Stimulated activated CD4-positive, alpha-beta T cell treated with anti-CD3 and anti-CD28 coated beads, Interleukin-1b, Interleukin-23, amount 100 ng/mL, for 24 hours (primary cell): ENCODE results near the gene RPRD2.
A peak's percentile ranks its signal among the peaks of the same experiment; 100 is the strongest.

Experiments used
- DNase-seq, 4 experiments: peaks; one replicate each; pipeline ENCODE4 v3.0.0-alpha.2; 2020; ENCODE audit warnings: low read depth in 4 of 4, low spot score in 1 of 4

Gene RPRD2

GRCh38 chr1:150512846-150513245, 148.9 kb downstream of the RPRD2 start:
- no peak for DNase-seq

DNA sequence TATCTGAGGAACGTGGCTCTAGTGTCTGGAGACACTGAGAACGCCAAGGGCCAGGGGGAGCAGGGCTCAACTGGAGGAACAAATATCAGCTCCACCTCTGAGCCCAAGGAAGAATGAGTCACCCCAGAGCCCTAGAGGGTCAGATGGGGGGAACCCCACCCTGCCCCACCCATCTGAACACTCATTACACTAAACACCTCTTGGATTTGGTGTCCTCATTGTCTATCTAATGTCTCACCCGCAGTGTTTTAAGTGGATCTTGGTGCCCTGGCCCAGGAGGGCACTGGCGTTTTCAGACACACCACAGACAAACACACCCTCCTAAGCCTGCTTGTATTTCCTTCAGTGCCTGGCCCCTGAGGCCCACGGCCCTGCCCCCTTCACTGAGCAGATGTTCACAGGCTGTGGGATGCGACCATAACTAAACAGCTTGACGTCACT, 149.4 kb downstream of the RPRD2 start:
- no peak for DNase-seq

GRCh38 chr1:150514260-150514659, 150.3 kb downstream of the RPRD2 start:
- no peak for DNase-seq

DNA sequence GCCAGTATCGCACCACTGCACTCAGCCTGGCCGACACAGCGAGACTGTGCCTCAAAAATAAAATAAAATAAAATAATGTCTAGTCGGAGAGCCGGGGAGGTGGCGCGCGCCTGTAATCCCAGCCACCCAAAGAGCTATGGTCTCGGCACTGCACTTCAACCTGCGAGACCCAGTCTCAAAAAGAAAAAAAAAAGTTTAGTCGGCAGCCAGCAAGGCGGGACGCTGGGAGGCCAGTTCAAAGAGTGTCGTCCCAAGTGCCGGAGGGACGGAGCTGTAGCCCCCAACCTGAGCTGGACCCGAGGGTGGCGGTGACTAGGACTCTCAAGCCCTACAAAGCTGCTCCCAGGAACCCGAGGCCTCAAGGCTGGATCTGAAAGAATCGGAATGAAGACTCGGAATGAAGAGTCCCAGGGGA, 151.0 kb downstream of the RPRD2 start:
- no peak for DNase-seq

GRCh38 chr1:150515328-150516049, 151.5 kb downstream of the RPRD2 start, which contains the start of gene FALEC:
Gene FALEC (plus strand): TSS chr1:150515752.
- peak; percentile 67 to 89 (median 82) for DNase-seq

DNA sequence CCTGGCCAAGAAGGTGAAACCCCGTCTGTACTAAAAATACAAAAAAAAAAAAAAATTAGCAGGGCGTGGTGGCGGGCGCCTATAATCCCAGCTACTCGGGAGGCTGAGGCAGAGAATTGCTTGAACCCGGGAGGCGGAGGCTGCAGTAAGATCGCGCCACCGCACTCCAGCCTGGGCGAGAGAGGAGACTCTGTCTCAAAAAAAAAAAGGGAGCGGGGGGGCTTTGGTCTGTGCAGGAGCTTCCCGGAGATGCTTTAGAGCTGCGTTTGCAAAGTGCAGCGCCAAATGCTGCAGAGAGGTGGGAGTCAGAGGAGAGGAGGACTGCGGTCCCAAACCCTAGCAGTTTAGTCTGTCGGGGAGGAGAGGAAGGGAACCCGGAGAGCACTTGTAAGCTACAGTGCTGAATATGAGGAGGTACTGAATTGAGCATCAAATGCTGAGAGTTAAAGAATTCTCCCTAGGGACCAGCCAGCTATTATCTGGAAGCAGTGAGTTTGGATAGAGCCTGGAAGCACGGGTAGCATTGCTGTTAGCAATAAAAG, 152.2 kb downstream of the RPRD2 start:
- DNase-seq: no peak

DNA sequence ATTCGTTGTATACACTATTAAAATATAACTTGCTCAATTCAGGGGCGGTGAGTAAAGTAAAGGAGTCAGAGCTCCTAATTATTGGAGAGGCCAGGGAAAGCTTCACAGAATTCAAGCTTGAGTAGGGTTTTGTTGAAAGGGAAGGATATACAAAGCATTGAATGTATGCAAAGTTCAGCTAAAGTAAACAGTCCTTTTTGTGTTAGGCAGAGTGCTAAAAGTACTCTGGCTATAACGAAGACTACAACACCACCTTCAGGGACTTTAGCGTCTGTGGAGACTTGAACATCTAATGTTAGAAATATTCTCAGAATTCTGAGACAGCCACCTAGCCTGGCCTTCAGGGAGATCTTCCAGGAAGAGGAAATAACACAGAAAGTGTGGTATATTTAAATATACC, 152.7 kb downstream of the RPRD2 start:
- no peak for DNase-seq

- no peak for DNase-seq
Measured at GRCh38 chr1:150521196-150521968, 157.4 kb downstream of the RPRD2 start.

GRCh38 chr1:150525348-150525747, 161.4 kb downstream of the RPRD2 start:
- DNase-seq: no peak
